ENCODE measurements around the gene FHOD1. TPM values are rescaled to one million over a fixed set of nuclear protein-coding genes. Genes with fewer than 3 reads are reported as not detected.
A peak's percentile ranks its signal among the peaks of the same experiment; 100 is the strongest.

The FHOD1 gene
- total RNA-seq = 10 to 100 TPM in 1 of 4 donors, 1 to 10 TPM in 3; 6.3 to 15.6 (median 8.4) TPM

GRCh38 chr16:67247192-67248072 is at the start of gene FHOD1:
TSS of gene FHOD1 (minus strand) at chr16:67247481. CDS start at chr16:67247410, 71 bp downstream.
- intact Hi-C loops (cut with DNase I; ENCODE audit: low total_unique reads) = no loop called here
- DNase-seq (ENCODE audit: low spot score in 2 of 2) = peak; percentile 97 to 100
- peak in 1 of 3 donors; percentile 25 for TF ChIP-seq CTCF (IDR thresholded peaks at IDR 0.05)
- no peak for TF ChIP-seq POLR2A (IDR thresholded peaks at IDR 0.05)
- WGBS, 2 donors = 0 to 1% methylated on average over 33 to 57 of the region's 60 CpGs
- peak within 1 kb of the TSS; percentile 44 for H3K4me3 ChIP-seq (ENCODE audit: low read depth, poor library complexity, severe bottlenecking)

GRCh38 chr16:67296420-67296819 is 49.1 kb upstream of the FHOD1 start:
- TF ChIP-seq POLR2A (IDR thresholded peaks at IDR 0.05) (no peak), CTCF (IDR thresholded peaks at IDR 0.05) (no peak)
- H3K4me3 ChIP-seq (ENCODE audit: low read depth, poor library complexity, severe bottlenecking) = no peak overlapping the region
- intact Hi-C loops (cut with DNase I; ENCODE audit: low total_unique reads) = loop anchor here (5.0 kb wide), 1 partner anchor 36 kb away; no protein-coding TSS in a partner anchor
- WGBS, 2 donors = 47 to 56% methylated on average over 3 of the region's 3 CpGs
- no peak for DNase-seq (ENCODE audit: low spot score in 2 of 2)

- no peak for DNase-seq (ENCODE audit: low spot score in 2 of 2)
- intact Hi-C loops (cut with DNase I; ENCODE audit: low total_unique reads) = loop anchor here (5.0 kb wide), 1 partner anchor 37 kb away; no protein-coding TSS in a partner anchor
- no peak overlapping the region for H3K4me3 ChIP-seq (ENCODE audit: low read depth, poor library complexity, severe bottlenecking)
- TF ChIP-seq POLR2A (IDR thresholded peaks at IDR 0.05) (no peak), CTCF (IDR thresholded peaks at IDR 0.05) (no peak)
- WGBS, 2 donors = 50 to 57% methylated on average over 7 of the region's 7 CpGs
Measured at GRCh38 chr16:67294938-67295361, 47.7 kb upstream of the FHOD1 start.

- intact Hi-C loops (cut with DNase I; ENCODE audit: low total_unique reads) = no loop called here
- TF ChIP-seq POLR2A (IDR thresholded peaks at IDR 0.05) = no peak
- TF ChIP-seq CTCF (IDR thresholded peaks at IDR 0.05) = no peak
- H3K4me3 ChIP-seq (ENCODE audit: low read depth, poor library complexity, severe bottlenecking) = no peak overlapping the region
- 83 to 93% methylated on average over 3 to 4 of the region's 4 CpGs for WGBS, 2 donors
- no peak for DNase-seq (ENCODE audit: low spot score in 2 of 2)
Measured at GRCh38 chr16:67294171-67294757, 47.0 kb upstream of the FHOD1 start.

GRCh38 chr16:67291461-67291860 is 44.2 kb upstream of the FHOD1 start:
- intact Hi-C loops (cut with DNase I; ENCODE audit: low total_unique reads) = no loop called here
- H3K4me3 ChIP-seq (ENCODE audit: low read depth, poor library complexity, severe bottlenecking) = no peak overlapping the region
- WGBS, 2 donors = 86 to 89% methylated on average over 7 of the region's 7 CpGs

More at GRCh38 chr16:67291461-67291860, 44.2 kb upstream of the FHOD1 start:
- TF ChIP-seq CTCF (IDR thresholded peaks at IDR 0.05) = no peak
- no peak for DNase-seq (ENCODE audit: low spot score in 2 of 2)

All from lower leg skin (tissue), 4 donors.